OCI-LY1 (cell line): ENCODE measurements around the gene SEPTIN10.

Source experiments
- H2AFZ ChIP-seq: fragments of 200-600 bp; sonication (generic), shearing (Covaris generic); 2 replicates; pipeline ENCODE4 v1.6.0; 2014; ENCODE audit warnings: antibody characterized with exemption, mild to moderate bottlenecking, low read length
- H3F3A ChIP-seq: fragments of 200-600 bp; sonication (generic), shearing (Covaris generic); 2 replicates; pipeline ENCODE4 v1.6.0; 2014; ENCODE audit warnings: mild to moderate bottlenecking, antibody characterized with exemption, low read length, moderate library complexity; ENCODE audit not compliant: insufficient read depth
- H3K27ac ChIP-seq: fragments of 200-600 bp; sonication (generic); 2 replicates; pipeline ENCODE4 v1.5.1; 2014; ENCODE audit warnings: low read length, mixed run types, mild to moderate bottlenecking, low read depth; ENCODE audit not compliant: poor library complexity, severe bottlenecking
- H3K27me3 ChIP-seq: fragments of 200-600 bp; sonication (generic); 2 replicates; pipeline ENCODE4 v1.6.0; 2014; ENCODE audit warnings: antibody characterized with exemption, mild to moderate bottlenecking, low read length, moderate library complexity; ENCODE audit not compliant: insufficient read depth
- H3K36me3 ChIP-seq: fragments of 200-600 bp; sonication (generic); 2 replicates; pipeline ENCODE4 v1.6.1; 2014; ENCODE audit warnings: mild to moderate bottlenecking, antibody characterized with exemption, low read length, moderate library complexity, mixed read lengths; ENCODE audit not compliant: insufficient read depth
- H3K4me1 ChIP-seq: fragments of 200-600 bp; sonication (generic); 2 replicates; pipeline ENCODE4 v1.5.1; 2014; ENCODE audit warnings: mild to moderate bottlenecking, low read length, moderate library complexity; ENCODE audit not compliant: insufficient read depth, severe bottlenecking
- H3K4me2 ChIP-seq: fragments of 200-600 bp; sonication (generic), shearing (Covaris generic); 2 replicates; pipeline ENCODE4 v1.6.1; 2014; ENCODE audit warnings: low read length
- H3K4me3 ChIP-seq: fragments of 200-600 bp; sonication (generic); 2 replicates; pipeline ENCODE4 v1.5.1; 2014; ENCODE audit warnings: low read length, low read depth, mild to moderate bottlenecking, mixed read lengths; ENCODE audit not compliant: poor library complexity, severe bottlenecking
- H3K79me2 ChIP-seq: fragments of 200-600 bp; shearing (Covaris generic); 2 replicates; pipeline ENCODE4 v1.6.1; 2016; ENCODE audit warnings: mixed run types, low read length, mixed read lengths; ENCODE audit not compliant: insufficient read depth
- H3K9ac ChIP-seq: fragments of 200-600 bp; sonication (generic), shearing (Covaris generic); 2 replicates; pipeline ENCODE4 v1.6.1; 2014; ENCODE audit warnings: mild to moderate bottlenecking, low read length, mixed read lengths
- H3K9me2 ChIP-seq: fragments of 200-600 bp; sonication (generic), shearing (Covaris generic); 2 replicates; pipeline ENCODE4 v1.6.1; 2014; ENCODE audit warnings: low read depth, mild to moderate bottlenecking, low read length, mixed read lengths
- H3K9me3 ChIP-seq: fragments of 200-600 bp; shearing (Covaris generic); 2 replicates; pipeline ENCODE4 v1.6.1; 2014; ENCODE audit warnings: low read length, mixed read lengths
- H4K20me1 ChIP-seq: fragments of 200-600 bp; sonication (generic), shearing (Covaris generic); 2 replicates; pipeline ENCODE4 v1.6.0; 2016; ENCODE audit warnings: mild to moderate bottlenecking, low read length; ENCODE audit not compliant: insufficient read depth
- CTCF ChIP-seq: fragments of 200-600 bp; sonication (generic), shearing (Covaris generic); IDR thresholded peaks from 2 replicates; pipeline ENCODE4 v1.5.1; 2017; ENCODE audit warnings: mild to moderate bottlenecking, antibody characterized with exemption, low read length, moderate library complexity, mixed read lengths
- EZH2 ChIP-seq: fragments of 200-600 bp; sonication (generic), shearing (Covaris generic); IDR thresholded peaks from 2 replicates; pipeline ENCODE4 v1.8.0; 2017; ENCODE audit warnings: borderline replicate concordance, mixed run types, mild to moderate bottlenecking, antibody characterized with exemption, low read length, moderate library complexity, mixed read lengths

The SEPTIN10 gene

GRCh38 chr2:109531896-109532727, 81.7 kb downstream of the SEPTIN10 start:
- no peaks in the 10 kb centered on the region for H3F3A ChIP-seq
- no peaks in the 10 kb centered on the region for H3K9me2 ChIP-seq
- no peak overlapping the region for H3K4me2 ChIP-seq
- H3K9ac ChIP-seq, result no peak overlapping the region
- no peaks in the 10 kb centered on the region for H3K4me1 ChIP-seq
- no peaks in the 10 kb centered on the region for H3K36me3 ChIP-seq
- no peaks in the 10 kb centered on the region for H3K9me3 ChIP-seq
- TF ChIP-seq CTCF (no peak), EZH2 (no peak)
- H3K27ac ChIP-seq, result no peak overlapping the region
- H3K4me3 ChIP-seq, result no peak overlapping the region
- H2AFZ ChIP-seq, result no peak overlapping the region
- no peaks in the 10 kb centered on the region for H4K20me1 ChIP-seq
- no peaks in the 10 kb centered on the region for H3K79me2 ChIP-seq
- no peaks in the 10 kb centered on the region; the same call in 1 of the 2 replicates for H3K27me3 ChIP-seq

- no peak overlapping the region for H3K4me2 ChIP-seq
- no peaks in the 10 kb centered on the region for H3F3A ChIP-seq
- no peaks in the 10 kb centered on the region for H3K36me3 ChIP-seq
- no peaks in the 10 kb centered on the region for H3K4me1 ChIP-seq
- H2AFZ ChIP-seq, result no peak overlapping the region
- no peaks in the 10 kb centered on the region for H3K9me2 ChIP-seq
- H3K9ac ChIP-seq, result no peak overlapping the region
- H3K27me3 ChIP-seq, result no peaks in the 10 kb centered on the region; the same call in 1 of the 2 replicates
- H3K4me3 ChIP-seq, result no peak overlapping the region
- H4K20me1 ChIP-seq, result no peaks in the 10 kb centered on the region
- H3K27ac ChIP-seq, result no peak overlapping the region
- TF ChIP-seq CTCF (no peak), EZH2 (no peak)
- no peaks in the 10 kb centered on the region for H3K79me2 ChIP-seq
- H3K9me3 ChIP-seq, result no peaks in the 10 kb centered on the region
Observed at GRCh38 chr2:109531221-109531620, 82.5 kb downstream of the SEPTIN10 start.

GRCh38 chr2:109530712-109531111, 83.1 kb downstream of the SEPTIN10 start:
- no peak overlapping the region for H3K4me2 ChIP-seq
- no peak overlapping the region for H2AFZ ChIP-seq
- H3K9me3 ChIP-seq, result no peaks in the 10 kb centered on the region
- no peak overlapping the region for H3K9ac ChIP-seq
- H3K27me3 ChIP-seq, result no peaks in the 10 kb centered on the region; the same call in 1 of the 2 replicates
- H3K27ac ChIP-seq, result no peak overlapping the region
- no peaks in the 10 kb centered on the region for H4K20me1 ChIP-seq
- H3K79me2 ChIP-seq, result no peaks in the 10 kb centered on the region
- no peaks in the 10 kb centered on the region for H3F3A ChIP-seq
- no peak for TF ChIP-seq CTCF
- no peak for TF ChIP-seq EZH2
- H3K9me2 ChIP-seq, result no peaks in the 10 kb centered on the region
- no peaks in the 10 kb centered on the region for H3K36me3 ChIP-seq
- H3K4me1 ChIP-seq, result no peaks in the 10 kb centered on the region
- no peak overlapping the region for H3K4me3 ChIP-seq
